Measurements from ENCODE around the gene UCHL1.
A peak's percentile ranks its signal among the peaks of the same experiment; 100 is the strongest.
"Not testable (repeated sequence)": the region's sequence is repeated elsewhere in the genome, so short reads cannot be mapped to it uniquely, and the experiment has no call there.

UCHL1 gene

GRCh38 chr4:41241919-41242318 lies 14.8 kb upstream of the UCHL1 start:
- DNase-seq: no peak

- no peak for DNase-seq
Observed at GRCh38 chr4:41245983-41246382, 10.7 kb upstream of the UCHL1 start.

- no peak for DNase-seq
Observed at GRCh38 chr4:41256131-41256739, 493 bp upstream of the UCHL1 start.

GRCh38 chr4:41257257-41257901 lies 651 bp downstream of the UCHL1 start:
- no peak for DNase-seq

- DNase-seq: no peak
Observed at GRCh38 chr4:41257906-41258305, 1.2 kb downstream of the UCHL1 start.

- no peak for DNase-seq
Observed at GRCh38 chr4:41258783-41259182, 2.1 kb downstream of the UCHL1 start.

GRCh38 chr4:41260116-41260733 lies 3.5 kb downstream of the UCHL1 start:
- no peak for DNase-seq

GRCh38 chr4:41262198-41262597 lies 5.5 kb downstream of the UCHL1 start:
- no peak for DNase-seq

- no peak for DNase-seq
Observed at GRCh38 chr4:41264212-41264611, 7.5 kb downstream of the UCHL1 start.

GRCh38 chr4:41267997-41268396 lies 11.3 kb downstream of the UCHL1 start:
- DNase-seq: no peak

- DNase-seq: no peak
Observed at GRCh38 chr4:41268721-41269517, 12.2 kb downstream of the UCHL1 start.

- no peak for DNase-seq
Observed at GRCh38 chr4:41269682-41270081, 13.0 kb downstream of the UCHL1 start.

- not testable (repeated sequence) for DNase-seq
Observed at GRCh38 chr4:41275931-41276330, 19.2 kb downstream of the UCHL1 start.

GRCh38 chr4:41280010-41280409 lies 23.3 kb downstream of the UCHL1 start:
- DNase-seq: no peak

- DNase-seq: peak; percentile 7
Observed at GRCh38 chr4:41281038-41281634, 24.4 kb downstream of the UCHL1 start.

- DNase-seq: no peak
Observed at GRCh38 chr4:41282366-41282765, 25.6 kb downstream of the UCHL1 start.

GRCh38 chr4:41285202-41285863 lies 28.6 kb downstream of the UCHL1 start:
- no peak for DNase-seq

GRCh38 chr4:41285864-41286235 lies 29.1 kb downstream of the UCHL1 start:
- no peak for DNase-seq

GRCh38 chr4:41287005-41287404 lies 30.3 kb downstream of the UCHL1 start:
- no peak for DNase-seq

- no peak for DNase-seq
Observed at GRCh38 chr4:41287852-41288251, 31.1 kb downstream of the UCHL1 start.

GRCh38 chr4:41288254-41288653 lies 31.5 kb downstream of the UCHL1 start:
- DNase-seq: no peak

GRCh38 chr4:41290479-41290878 lies 33.8 kb downstream of the UCHL1 start:
- no peak for DNase-seq

Measured in SIG-M5 (cell line).